Middle frontal gyrus (tissue), 1 donor: ENCODE results near the gene ARL14.
"Not testable (repeated sequence)": the region's sequence is repeated elsewhere in the genome, so short reads cannot be mapped to it uniquely, and the experiment has no call there.

Experiments used
- DNase-seq: peaks from one replicate; pipeline ENCODE4 v3.0.0-alpha.2; 2015; ENCODE audit warnings: low spot score; ENCODE audit errors: extremely low spot score

Gene ARL14

GRCh38 chr3:160675566-160676124 lies 1.3 kb upstream of the ARL14 start:
- DNase-seq: no peak

DNA sequence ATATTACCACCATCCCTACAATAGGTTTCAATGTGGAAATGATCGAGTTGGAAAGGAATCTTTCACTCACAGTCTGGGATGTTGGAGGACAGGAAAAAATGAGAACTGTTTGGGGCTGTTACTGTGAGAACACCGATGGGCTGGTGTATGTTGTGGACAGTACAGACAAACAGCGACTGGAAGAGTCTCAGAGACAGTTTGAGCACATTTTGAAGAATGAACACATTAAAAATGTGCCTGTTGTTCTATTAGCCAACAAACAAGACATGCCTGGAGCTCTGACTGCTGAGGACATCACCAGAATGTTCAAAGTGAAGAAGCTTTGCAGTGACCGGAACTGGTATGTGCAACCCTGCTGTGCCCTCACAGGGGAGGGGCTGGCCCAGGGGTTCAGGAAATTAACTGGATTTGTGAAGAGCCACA lies 510 bp downstream of the ARL14 start:
- no peak for DNase-seq

DNA sequence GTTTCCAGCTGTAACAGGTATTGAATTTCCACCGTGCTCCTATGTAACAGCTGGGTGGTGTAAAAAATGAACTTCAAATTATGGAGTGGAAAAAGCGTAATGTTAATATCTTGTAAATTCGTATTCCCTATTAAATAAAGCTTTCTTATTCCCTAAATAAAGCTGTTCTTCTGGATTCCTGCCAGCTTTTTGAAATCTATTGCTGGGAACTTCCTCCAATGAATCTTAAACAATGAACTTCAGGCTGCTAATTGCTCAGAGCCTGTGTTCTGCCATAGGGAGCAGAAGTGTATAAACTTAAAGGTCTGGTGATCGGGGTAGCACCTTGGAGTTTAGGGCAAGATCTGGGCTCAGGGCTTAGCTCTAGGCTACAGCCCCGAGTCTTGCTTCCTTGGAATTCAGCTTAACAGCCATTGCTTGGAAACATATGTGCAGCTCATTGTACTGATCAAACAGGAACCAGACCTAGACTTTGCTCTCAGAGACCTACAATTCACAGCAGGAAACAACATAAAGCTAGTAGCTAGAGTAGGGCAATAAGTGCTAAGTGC lies 1.4 kb downstream of the ARL14 start:
- DNase-seq: no peak

DNA sequence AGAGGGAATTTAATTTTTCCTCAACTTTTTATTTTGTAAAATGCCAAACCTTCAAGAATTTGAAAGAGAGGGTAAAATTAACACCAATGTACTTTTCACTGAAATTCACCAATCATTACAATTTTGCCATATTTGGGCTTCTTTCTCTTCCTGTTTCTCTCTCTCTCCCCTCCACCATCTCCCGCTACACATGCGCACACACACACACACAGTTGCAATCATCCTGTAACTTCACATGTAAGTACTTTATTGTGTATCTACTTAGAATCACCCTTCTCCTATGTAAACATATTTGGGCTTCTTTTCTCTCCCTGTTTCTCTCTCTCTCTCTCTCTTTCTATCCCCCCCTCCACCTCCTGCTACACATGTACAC lies 7.4 kb downstream of the ARL14 start:
- DNase-seq: no peak

- DNase-seq: no peak
Observed at GRCh38 chr3:160685144-160685766, 8.3 kb downstream of the ARL14 start.

GRCh38 chr3:160686955-160687535 lies 10.1 kb downstream of the ARL14 start:
- DNase-seq: no peak

DNA sequence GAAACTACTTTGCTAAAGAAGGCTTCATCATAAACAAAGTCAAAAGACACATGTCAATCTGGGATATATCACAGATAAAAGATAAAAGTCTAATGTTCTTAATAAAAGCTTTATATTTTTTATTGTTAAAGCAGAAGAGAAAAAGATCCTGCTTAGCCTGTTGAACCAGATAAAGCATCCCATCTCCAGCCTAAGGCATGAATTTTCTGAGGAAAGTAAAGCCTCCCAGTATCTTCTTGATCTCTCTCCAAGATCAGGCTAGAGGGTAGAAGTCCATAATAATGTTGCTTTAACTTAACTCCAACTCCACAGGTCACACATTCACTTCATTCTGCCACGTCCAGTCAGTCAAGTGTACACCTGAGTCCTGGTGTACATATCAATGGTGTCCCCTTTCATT lies 14.2 kb downstream of the ARL14 start:
- DNase-seq: no peak

GRCh38 chr3:160691962-160692361 lies 15.0 kb downstream of the ARL14 start:
- DNase-seq: no peak

- DNase-seq: no peak
Observed at GRCh38 chr3:160693191-160693590, 16.2 kb downstream of the ARL14 start.

GRCh38 chr3:160694345-160694744 lies 17.4 kb downstream of the ARL14 start:
- no peak for DNase-seq

- no peak for DNase-seq
Observed at GRCh38 chr3:160695003-160695402, 18.0 kb downstream of the ARL14 start.

GRCh38 chr3:160695915-160696327 lies 19.0 kb downstream of the ARL14 start:
- no peak for DNase-seq

GRCh38 chr3:160697637-160698380 lies 20.8 kb downstream of the ARL14 start:
- no peak for DNase-seq

GRCh38 chr3:160698599-160699195 lies 21.7 kb downstream of the ARL14 start:
- DNase-seq: no peak

DNA sequence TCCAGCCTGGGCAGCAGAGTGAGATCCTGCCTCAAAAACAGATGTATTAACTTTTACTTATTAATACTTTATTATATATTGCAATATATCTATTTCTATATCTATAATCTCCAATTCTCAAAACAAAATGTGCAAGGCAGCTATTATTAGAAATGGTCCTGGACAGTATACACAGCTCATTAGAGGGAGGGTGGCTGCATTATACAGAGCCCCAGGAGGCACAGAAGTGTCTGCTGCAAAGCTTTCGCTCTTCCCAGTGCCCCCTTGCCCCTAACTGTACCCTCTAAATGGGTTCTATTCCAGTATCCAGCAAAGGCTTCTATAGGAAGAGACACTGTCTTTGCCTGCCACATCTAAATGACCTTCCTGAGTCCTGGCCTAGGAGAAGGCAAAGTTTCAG lies 24.5 kb downstream of the ARL14 start:
- no peak for DNase-seq

DNA sequence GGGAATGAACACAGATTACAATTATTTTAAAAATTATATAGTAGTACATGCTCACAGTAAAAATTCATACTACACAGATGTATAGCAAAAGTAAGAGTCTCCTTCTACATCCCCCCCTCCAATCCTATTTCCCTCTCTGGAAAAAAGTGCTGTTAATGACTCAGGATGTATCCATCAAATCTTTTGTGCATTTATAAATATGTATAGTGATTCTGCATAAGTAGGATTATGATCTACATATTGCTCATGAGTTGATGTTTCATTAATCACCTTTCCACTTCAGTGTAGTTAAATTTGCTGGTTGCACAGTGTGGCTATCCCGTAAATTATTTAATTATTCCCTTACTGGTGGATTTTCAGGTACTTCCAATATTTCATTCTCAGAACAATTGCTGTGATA lies 25.3 kb downstream of the ARL14 start:
- no peak for DNase-seq

- no peak for DNase-seq
Observed at GRCh38 chr3:160703974-160704373, 27.0 kb downstream of the ARL14 start.

GRCh38 chr3:160707187-160707794 lies 30.3 kb downstream of the ARL14 start:
- peak; percentile 44 for DNase-seq

DNA sequence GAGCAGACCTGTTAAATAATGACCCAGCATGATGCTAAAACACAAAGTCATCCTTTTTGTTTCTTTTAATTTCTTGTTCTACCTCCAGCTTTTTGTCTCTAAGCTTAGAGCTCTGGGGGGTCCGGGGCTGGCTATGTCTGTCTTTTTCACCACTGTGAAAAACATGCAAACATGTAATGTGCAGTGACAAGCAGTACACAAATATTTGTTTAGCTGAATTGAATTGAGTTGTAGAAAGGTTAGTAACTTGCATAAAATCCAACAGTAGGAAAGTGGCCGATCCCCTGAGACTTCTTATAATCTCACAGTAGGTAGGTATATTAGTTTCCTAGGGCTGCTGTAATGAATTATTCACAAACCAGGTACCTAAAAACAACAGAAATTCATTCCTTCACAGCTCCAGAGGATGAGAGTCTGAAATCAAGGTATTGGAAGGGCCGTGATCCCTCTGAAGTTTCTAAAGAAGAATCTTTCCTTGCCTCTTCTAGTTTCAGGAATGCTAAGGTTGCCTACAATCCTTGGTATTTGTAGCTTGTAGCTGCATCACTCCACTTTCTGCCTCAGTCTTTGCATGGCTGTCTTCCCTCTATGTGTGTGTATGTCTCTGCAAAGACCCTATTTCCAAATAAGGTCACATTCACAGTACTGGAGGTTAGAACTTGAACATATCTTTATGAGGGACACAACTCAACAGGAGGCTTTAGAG lies 32.7 kb downstream of the ARL14 start:
- no peak for DNase-seq

GRCh38 chr3:160713144-160713543 lies 36.2 kb downstream of the ARL14 start:
- not testable (repeated sequence) for DNase-seq

DNA sequence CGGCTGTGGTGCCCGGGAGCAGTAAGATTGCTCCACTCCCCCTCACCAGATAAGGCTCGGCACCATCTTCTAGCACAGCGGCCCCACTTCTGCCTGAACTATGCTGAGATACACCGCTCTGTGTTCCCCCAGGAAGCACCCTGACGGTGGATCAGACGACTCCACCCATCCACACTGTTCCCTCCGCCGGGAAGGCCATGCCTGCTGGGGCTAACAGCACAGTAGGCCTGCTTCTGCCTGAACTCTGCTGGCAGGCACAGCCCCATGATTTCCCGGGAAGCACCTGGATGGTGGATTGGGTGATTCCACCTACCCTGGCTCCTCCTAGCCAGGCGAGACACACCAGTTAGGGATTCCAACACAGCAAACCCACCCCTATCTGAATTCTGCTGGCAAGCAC lies 42.8 kb downstream of the ARL14 start:
- DNase-seq: no peak
